ENCODE measurements around the gene TRIM31.
A peak's percentile ranks its signal among the peaks of the same experiment; 100 is the strongest.

The TRIM31 gene

DNA sequence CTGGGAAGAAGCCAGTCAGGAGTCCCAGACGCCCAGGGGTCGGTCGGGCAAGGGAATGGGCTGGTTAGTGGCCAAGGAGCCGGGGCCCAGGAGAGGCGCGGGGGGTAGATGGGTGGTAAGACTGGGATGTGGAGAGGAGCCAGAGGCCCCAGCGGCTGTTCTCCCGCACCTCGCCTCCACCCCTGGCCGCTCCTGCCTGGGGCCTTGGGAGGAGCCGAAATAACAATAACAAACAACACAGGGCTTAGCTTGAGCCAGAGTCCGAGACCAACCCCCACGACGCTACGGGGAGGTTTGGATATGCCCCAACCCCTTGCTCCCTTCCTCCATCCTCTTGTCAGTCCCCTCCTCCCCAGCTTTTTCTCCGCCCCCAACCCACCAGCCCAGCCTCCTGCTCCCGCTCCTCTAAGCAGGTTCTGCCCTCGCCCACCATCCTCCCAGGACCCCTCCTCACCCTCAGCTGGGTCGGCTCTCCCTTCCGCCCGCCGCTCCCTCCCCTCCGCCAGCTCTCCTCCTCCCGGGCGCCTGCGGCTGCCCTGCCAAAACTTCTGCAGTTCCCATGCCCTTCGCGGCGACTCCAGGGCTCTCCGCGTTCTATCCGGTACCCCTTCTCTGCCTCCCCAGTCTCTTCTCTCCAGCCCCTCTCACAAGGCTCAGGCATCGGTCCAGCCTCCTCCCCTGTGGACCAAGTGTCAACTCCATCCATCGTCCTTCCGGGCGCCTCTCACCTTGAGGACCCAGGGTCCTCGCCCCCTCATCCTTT lies 38.4 kb downstream of the TRIM31 start:
- DNase-seq = no peak

DNA sequence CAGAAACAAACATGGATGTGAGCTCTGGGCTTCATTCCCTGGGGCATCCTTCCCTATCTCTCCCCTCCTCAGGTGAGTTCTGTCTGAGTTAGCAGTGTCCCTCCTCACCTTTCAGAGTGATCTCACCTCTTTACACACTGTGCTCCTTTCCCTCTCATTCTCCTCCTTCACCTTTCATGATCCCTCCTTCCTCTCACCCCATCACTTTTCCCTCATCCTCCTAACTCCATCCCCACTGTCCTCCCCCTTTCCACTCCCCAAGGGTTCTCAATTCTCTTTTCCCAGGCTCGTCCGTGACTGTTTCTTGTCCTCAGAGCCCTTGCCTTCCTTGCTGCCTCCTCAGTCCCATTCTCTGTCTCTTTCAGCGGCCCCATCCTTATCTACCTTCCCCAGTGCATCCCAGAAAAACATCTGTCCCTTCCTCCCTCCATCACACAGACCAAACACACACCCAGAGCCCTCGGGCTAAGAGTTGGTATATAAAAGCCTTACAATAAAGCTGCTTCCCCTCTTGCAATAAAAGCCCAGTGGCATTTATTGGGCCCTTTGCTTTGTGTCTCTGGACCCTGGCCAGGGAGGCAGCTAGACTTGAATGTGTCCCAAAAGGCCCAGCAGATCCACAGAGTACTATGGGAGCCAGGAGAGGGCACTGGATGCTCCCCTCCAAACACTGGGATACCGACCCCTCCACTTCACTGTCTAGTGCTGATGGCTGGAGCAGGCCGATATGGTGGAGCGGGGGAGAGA lies 39.2 kb downstream of the TRIM31 start:
- no peak for DNase-seq

DNA sequence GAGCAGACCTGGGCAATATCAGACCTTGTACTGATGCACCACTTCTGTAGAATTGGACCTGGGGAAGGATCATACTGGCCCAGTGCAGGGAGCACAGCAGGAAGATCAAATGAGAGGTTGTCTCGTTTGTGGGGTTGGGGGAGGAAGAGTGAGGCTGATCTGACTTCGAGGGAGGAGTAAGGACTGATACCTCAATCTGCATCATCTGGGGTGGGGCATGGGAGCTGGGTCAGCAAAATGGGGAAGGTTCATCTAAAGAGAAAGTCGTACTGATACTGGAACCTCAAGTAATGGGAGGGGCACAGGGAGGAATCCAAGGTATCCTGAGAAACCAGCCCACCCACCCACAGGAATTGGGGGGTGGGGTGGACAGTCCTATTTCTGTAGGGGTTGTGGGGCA lies 41.0 kb downstream of the TRIM31 start:
- no peak for DNase-seq

DNA sequence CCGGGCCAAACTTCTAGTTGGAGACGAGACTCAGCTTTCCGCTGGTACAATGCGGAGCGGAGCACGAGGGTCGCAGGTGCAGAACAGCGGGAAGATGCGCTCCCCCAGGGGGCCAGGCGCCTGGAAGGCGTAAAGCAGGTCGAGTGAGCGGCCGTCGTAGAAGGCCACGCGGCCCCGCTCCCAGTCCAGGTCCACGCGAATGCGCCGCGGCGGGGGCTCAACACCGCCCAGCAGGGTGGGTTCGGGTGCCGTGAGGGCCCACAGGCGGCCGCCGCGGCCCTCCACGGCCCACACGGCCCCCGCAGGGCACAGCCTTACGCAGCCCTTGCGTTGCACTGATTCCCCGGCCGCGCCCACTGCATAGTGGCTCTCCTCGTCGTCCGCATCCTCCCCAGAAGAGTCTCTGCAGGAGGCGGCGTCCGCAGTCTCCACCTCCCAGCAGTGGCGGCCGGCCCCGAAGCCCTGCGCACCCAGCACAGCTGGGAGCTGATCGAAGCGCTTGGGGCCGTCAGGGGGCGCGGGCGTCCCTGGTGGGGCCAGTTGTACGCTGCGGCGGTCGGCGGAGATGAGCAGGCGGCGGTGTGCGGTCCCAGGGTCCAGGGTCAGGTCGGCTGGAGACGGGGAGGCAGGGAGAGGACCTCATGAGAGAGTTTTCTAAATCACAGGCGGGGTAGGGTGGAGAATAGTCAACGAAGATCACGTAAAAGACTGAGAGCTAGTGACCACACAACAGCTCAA lies 41.6 kb downstream of the TRIM31 start:
- DNase-seq = no peak

DNA sequence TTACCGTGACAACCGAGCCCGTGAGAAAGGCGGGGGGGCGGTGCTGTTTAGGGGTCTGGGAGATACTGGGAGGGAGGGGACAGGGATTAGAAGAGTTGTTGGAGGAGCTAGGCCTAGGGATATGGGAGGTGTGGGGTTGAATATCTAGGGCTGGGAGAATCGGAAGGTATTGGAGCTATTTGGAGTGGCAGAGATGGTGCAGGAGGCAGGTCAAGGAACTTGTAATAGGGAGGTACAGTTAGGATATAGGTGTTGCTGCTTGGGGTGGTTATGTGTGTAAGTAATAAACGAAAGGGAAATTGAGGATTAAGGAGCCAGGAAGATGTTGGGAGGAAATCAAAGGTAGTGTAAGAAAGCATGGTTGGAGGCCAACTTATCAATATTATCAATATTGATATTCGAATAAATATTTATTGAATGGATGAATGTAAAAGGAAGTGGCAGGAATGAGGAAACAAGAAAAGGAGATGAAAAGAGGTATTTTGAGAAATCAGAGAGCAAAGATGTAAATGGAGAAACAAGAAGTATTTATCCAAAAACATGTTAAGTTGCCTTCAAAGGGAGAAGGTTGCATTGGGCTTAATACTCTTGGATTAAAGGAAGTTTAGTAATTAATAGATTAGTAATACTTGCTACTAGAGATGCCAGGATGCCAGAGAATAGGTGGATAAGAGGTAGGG lies 45.3 kb downstream of the TRIM31 start:
- DNase-seq = peak; percentile 87

DNA sequence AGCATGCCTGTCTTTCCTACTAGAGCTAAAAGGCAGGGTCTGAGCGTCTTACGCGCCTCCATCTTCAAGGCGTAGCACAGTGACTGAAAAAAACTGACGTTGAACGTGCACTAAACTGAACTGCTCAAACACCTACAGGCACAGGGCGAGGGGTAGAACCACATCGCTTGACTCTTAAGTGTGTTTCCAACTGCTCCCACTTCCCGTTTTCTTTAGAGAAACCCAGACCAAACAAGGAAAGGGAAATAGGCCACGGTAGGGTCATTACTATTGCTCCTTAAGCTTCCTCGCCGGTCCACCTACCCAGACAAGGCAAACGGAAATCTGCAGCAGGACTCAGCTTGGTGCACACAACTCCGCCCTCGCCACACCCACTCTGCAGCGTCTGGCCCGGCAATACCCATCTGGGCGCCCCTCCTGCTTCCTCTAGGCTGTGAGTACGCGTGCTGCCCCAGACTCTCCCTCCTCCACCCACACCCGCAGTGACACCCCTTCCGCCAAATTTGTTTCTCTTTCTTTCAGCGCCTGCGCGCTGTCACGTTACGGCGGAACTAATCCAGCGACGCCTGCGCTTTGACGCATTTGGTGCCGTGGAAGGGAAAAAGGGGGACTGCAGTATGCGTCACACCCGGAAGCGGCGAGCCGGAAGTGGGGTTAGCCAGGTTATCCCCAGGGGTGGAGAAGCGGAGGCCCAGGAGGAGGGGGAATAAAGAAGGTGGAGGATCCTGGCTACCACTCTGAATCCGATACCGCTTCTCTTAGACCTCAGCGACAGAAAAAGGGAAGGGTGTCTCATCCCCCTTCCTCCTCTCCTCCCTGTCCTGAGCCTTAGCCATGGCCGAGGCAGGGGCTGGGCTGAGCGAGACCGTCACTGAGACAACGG lies 46.1 kb downstream of the TRIM31 start, which contains the start of gene PPP1R11:
Gene PPP1R11, plus strand, starts transcription at position 622 of the 883 bp plus-strand sequence. Its CDS starts 213 bp downstream, at position 835.
- DNase-seq = peak; percentile 97

DNA sequence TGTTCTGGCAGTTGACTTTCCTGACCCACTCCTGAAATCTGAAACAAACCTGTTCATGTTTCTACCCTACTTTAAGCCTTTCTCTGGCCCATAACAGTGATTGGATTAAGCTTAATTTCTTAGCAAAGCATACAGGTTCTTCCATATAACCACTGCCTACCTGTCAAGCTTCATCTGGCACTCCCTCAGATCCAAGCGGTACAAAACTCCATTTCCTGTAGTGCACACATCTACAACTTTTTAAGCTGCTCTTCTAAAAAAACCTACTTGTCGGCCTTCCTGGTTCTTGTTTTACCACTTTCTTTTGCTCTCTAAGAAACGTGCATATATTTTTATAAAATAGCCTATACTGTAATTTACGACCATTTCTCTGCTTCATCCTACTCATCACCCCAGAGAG lies 46.8 kb downstream of the TRIM31 start:
- DNase-seq = no peak

DNA sequence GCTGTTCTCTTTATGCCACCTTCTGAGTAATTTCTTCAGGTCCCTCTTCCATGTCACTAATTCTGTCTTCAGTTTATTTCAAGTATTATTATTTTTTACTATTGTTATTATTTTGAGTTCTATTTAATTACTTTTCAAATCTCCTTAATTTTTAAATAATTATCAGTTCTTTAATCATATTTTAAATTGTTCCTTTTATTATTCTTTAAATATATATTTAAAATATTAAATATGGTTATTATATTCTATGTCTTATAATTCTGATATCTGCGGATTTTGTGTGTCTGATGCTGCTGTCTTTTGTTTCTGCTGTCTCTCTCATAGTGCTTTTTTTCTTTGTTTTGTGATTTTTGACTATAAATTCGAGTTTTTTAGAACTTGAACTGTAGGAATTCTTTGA lies 49.6 kb downstream of the TRIM31 start:
- DNase-seq = no peak

DNA sequence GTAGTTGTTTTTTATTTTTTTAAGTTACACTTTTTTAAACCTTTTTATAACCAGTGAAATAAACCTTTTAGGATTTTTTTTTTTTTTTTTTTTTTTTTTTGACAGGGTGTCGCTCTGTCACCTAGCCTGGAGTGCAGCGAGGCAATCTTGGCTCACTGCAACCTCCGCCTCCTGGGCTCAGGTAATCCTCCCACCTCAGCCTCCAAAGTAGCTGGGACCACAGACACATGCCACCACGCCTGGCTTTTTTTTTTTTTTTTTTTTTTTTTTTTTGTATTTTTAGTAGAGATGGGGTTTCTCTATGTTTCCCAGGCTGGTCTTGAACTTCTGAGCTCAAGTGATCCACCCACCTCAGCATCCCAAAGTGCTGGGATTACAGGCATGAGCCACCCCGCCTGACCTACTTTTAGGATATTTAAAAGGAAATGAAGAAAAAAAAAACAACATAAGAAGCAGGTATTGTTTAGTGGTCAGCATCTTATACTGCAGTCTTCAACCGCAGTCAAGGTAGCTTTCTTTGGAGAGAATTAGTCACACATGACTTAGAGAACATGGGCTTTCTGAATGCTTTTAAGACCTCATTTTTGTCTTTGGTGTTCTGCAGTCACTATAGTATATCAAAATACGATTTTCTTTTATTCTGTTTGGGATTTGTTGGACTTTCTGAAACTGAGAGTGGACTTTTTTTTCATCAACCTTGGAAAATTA lies 50.3 kb downstream of the TRIM31 start:
- no peak for DNase-seq

DNA sequence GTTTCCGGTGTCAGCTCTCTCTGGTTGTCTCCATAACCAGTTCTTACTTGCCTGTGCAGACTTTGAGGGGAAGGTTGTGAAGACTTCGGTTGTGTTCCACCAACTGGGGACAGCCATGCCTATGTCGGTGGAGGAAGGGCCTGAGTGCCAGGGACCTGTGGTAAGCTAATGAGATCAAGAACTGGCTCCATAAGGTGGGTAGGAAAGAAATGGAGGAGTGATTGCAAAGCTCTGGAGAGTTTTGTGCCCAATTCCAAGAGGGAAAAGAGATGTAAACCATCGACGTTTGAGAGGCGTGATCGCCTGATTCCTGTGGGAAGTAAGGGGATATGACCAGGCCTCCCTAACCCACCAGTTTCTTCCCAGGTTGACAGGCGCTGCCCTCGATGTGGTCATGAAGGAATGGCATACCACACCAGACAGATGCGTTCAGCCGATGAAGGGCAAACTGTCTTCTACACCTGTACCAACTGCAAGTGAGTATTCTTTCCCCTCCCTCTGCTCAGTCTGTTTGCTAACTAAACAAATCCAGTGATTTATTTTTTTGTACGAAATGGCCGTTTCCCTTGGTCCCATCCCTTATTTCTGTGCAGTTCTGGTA lies 50.9 kb downstream of the TRIM31 start:
- no peak for DNase-seq

DNA sequence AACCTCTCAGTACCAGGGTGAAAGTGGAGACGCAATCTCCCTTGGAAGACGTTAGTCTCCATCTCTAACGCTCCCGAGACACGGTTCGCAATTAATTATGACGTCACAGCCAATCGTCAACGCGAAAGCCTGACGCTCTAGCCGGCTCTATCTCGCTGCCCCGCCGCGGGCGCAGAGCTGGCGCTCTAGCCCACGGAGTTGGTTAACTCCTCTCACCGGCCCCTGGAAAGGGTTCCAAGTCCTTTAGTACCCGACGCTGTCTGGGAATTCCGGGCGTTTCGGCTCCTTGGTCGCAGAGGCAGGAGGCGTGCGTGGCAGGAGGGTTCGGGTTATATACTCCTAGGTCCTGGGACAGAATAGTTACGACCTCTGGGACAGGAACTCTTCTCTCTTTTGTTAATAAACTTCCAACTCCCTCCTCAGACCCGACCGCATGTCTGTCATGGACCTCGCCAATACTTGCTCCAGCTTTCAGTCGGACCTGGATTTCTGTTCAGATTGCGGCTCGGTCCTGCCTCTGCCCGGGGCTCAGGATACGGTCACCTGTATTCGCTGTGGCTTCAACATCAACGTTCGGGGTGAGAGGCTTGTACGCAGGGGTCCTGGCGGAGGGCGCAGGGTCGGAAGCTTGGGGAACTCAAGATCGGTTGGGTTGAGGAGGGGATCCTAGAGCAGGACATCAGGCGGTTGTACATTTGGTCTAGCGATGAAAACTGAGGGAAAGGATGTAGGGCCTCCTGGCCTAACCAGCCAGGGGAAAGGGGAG lies 51.6 kb downstream of the TRIM31 start, which contains the start of gene POLR1H:
Gene POLR1H, plus strand, starts transcription at position 174 of the 766 bp plus-strand sequence. Its CDS starts 260 bp downstream, at position 434.
- DNase-seq = peak; percentile 93

DNA sequence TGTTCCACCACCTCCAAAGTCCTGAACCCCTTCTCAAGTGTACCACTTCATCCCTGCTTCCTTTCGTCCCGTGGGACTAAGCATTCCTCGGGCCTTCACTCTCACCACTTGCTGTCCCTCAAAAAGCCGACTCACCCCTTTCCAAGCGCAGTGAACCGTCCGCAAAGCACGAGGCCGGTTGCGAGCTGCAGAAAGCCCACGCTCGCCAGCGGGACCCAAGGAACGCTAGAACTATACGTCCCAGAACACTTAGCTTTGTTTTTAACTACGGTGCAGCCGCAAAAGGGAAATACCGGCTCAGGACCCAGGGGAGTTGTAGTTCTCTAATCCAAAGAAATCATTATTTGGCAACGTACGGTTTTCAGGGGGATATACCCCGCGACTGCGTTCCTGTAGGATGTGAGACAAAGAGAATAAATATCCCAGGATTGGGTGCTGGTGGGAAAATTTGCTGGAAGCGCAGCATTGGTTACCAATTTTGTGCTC lies 52.2 kb downstream of the TRIM31 start:
- no peak for DNase-seq

DNA sequence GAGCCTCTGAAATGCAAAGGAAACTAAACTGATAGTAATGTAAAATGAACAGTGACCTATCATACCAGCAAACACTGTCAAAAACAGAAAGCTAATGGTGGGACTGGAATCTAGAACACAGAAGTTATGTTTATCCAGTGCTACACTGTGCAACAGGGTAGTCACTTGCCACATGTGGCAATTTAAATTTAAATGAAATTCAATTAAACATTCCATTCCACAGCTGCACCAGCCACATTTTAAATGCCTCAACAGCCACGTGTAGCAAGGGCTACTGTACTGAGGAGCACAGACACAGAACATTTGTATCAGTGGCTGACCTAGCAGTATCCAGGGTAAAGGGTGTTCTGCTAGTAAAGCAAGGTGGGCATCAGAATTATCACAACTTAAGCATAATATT lies 57.4 kb downstream of the TRIM31 start:
- no peak for DNase-seq

DNA sequence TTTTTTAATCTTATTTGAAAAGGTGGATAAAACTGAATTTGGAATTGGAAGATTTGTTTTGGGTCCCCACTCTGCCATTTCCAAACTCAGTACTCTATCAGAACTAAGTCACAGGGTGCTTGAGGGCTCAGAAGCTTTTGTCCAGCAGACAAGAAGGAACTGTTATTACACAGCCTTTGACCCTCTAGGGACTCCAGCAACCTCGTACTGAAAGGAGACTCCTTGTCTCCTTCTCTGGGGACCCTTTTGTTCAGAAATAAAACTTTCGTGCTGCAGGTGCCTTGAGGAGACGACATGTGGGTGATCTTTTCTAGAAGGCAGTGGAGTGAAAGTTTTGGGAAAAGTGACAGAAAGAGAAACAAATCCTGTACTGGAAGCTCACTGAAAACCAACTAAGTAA lies 59.2 kb downstream of the TRIM31 start:
- DNase-seq = no peak

Data from NCI-H2171 (cell line).